Bronchial epithelial cell (primary cell): Measurements from ENCODE around the gene EXOSC7. TPM values are rescaled to one million over a fixed set of nuclear protein-coding genes. Genes with fewer than 3 reads are reported as not detected.

Source experiments
- DNase-seq: peaks from one replicate; pipeline ENCODE4 v3.0.0-alpha.2; 2010; ENCODE audit warnings: low read depth
- FAIRE-seq: peaks from 2 replicates; lab custom pipeline; 2011; peaks lifted over from hg19 to GRCh38; lab: Jason Lieb, UNC
- H3K27me3 ChIP-seq: 2 replicates; pipeline ENCODE4 v1.5.1; 2011; ENCODE audit warnings: low read length; ENCODE audit not compliant: control insufficient read depth, insufficient read depth
- H3K36me3 ChIP-seq: 2 replicates; pipeline ENCODE4 v1.5.1; 2011; ENCODE audit warnings: low read length; ENCODE audit not compliant: control insufficient read depth, insufficient read depth
- H3K4me3 ChIP-seq: 2 replicates; pipeline ENCODE4 v1.5.1; 2011; ENCODE audit warnings: mild to moderate bottlenecking, low read depth, low read length, control low read depth
- CTCF ChIP-seq: IDR thresholded peaks from 2 replicates; pipeline ENCODE4 v1.5.1; 2011; ENCODE audit warnings: mild to moderate bottlenecking, moderate library complexity, low read length, control low read depth, inconsistent platforms; ENCODE audit not compliant: insufficient read depth, severe bottlenecking
- total RNA-seq: library from RNA; depleted of rRNA; stranded (reverse); fragments of >200 nt; gene quantifications from 2 replicates; pipeline ENCODE4 v1.2.1, GENCODE V29; 2014

EXOSC7 gene
- total RNA-seq, 1 donor from 2014 or later: 70.3 TPM

GRCh38 chr3:45031531-45031930 is 55.5 kb downstream of the EXOSC7 start:
- no peak overlapping the region for H3K4me3 ChIP-seq
- DNase-seq (no peak), FAIRE-seq (no peak)
- H3K27me3 ChIP-seq: peaks cover 2% of the 10 kb centered on the region
- H3K36me3 ChIP-seq: no peaks in the 10 kb centered on the region
- TF ChIP-seq CTCF: no peak

GRCh38 chr3:45032113-45032512 is 56.1 kb downstream of the EXOSC7 start:
- H3K4me3 ChIP-seq: no peak overlapping the region
- FAIRE-seq (peak; percentile 32), DNase-seq (no peak)
- peaks cover 2% of the 10 kb centered on the region for H3K27me3 ChIP-seq
- no peak for TF ChIP-seq CTCF
- H3K36me3 ChIP-seq: no peaks in the 10 kb centered on the region

- no peak overlapping the region for H3K4me3 ChIP-seq
These were observed 57.7 kb downstream of the EXOSC7 start for GRCh38 chr3:45033791-45034190.

GRCh38 chr3:45034612-45035252 is 58.7 kb downstream of the EXOSC7 start:
- no peak for TF ChIP-seq CTCF
- peaks cover 2% of the 10 kb centered on the region for H3K27me3 ChIP-seq
- no peak for FAIRE-seq

More at GRCh38 chr3:45033791-45034190, 57.7 kb downstream of the EXOSC7 start:
- DNase-seq: no peak
- FAIRE-seq: no peak
- Histone ChIP-seq H3K36me3 (no peaks in the 10 kb centered on the region), H3K27me3 (peaks cover 2% of the 10 kb centered on the region)
- TF ChIP-seq CTCF: no peak

GRCh38 chr3:45035441-45036301 is 59.6 kb downstream of the EXOSC7 start:
- no peak for TF ChIP-seq CTCF
- no peak for FAIRE-seq
- DNase-seq: no peak
- Histone ChIP-seq H3K4me3 (peak overlapping the region; percentile 27), H3K36me3 (no peaks in the 10 kb centered on the region), H3K27me3 (peaks cover 2% of the 10 kb centered on the region)

More at GRCh38 chr3:45034612-45035252, 58.7 kb downstream of the EXOSC7 start:
- H3K4me3 ChIP-seq: no peak overlapping the region
- DNase-seq: no peak
- H3K36me3 ChIP-seq: no peaks in the 10 kb centered on the region
